HG02623 (cell line): ENCODE data around the gene PCDHB3.
"Not testable (repeated sequence)": the region's sequence is repeated elsewhere in the genome, so short reads cannot be mapped to it uniquely, and the experiment has no call there.

ENCODE experiments used
- ATAC-seq: cut with Tn5 transposase; IDR thresholded peaks from one replicate; pipeline ENCODE4 v1.9.1; 2021; ENCODE audit warnings: moderate library complexity; ENCODE audit not compliant: unreplicated experiment

Gene PCDHB3

DNA sequence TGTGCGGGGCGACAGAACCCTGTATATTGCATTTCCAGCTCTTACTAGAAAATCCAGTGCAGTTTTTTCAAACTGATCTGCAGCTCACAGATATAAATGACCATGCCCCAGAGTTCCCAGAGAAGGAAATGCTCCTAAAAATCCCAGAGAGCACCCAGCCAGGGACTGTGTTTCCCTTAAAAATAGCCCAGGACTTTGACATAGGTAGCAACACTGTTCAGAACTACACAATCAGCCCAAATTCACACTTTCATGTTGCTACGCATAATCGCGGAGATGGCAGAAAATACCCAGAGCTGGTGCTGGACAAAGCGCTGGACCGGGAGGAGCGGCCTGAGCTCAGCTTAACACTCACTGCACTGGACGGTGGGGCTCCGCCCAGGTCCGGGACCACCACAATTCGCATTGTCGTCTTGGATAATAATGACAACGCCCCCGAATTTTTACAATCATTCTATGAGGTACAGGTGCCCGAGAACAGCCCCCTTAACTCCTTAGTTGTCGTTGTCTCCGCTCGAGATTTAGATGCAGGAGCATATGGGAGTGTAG lies 35.5 kb downstream of the PCDHB3 start:
- ATAC-seq = no peak

DNA sequence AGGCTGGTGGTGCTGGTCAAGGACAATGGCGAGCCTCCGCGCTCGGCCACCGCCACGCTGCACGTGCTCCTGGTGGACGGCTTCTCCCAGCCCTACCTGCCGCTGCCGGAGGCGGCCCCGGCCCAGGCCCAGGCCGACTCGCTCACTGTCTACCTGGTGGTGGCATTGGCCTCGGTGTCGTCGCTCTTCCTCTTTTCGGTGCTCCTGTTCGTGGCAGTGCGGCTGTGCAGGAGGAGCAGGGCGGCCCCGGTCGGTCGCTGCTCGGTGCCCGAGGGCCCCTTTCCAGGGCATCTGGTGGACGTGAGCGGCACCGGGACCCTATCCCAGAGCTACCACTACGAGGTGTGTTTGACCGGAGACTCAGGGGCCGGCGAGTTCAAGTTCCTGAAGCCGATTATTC lies 37.1 kb downstream of the PCDHB3 start:
- not testable (repeated sequence) for ATAC-seq

DNA sequence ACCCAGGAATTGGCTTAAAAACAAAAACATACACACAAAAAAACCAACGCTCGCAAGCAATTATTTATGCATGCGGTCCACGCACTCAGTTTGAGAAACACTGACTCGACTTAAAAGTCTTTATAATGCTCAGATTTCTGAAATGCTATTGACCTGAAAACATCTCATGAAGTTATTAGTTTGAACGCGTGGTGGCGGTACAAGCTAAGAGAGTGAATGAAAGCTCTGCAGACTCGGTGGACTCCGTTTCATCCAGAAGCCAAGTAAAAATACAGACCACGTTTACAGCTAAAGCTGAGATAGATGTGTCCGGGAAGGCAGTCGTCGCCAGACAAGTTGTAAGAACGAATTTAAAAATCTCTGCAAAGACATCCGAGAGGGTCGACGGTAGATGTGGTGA lies 49.5 kb downstream of the PCDHB3 start, which contains the start of gene PCDHB6:
Gene PCDHB6 (plus strand): TSS at position 246 of the 400 bp plus-strand sequence. CDS start 201 bp downstream, outside the sequence.
- ATAC-seq = no peak

DNA sequence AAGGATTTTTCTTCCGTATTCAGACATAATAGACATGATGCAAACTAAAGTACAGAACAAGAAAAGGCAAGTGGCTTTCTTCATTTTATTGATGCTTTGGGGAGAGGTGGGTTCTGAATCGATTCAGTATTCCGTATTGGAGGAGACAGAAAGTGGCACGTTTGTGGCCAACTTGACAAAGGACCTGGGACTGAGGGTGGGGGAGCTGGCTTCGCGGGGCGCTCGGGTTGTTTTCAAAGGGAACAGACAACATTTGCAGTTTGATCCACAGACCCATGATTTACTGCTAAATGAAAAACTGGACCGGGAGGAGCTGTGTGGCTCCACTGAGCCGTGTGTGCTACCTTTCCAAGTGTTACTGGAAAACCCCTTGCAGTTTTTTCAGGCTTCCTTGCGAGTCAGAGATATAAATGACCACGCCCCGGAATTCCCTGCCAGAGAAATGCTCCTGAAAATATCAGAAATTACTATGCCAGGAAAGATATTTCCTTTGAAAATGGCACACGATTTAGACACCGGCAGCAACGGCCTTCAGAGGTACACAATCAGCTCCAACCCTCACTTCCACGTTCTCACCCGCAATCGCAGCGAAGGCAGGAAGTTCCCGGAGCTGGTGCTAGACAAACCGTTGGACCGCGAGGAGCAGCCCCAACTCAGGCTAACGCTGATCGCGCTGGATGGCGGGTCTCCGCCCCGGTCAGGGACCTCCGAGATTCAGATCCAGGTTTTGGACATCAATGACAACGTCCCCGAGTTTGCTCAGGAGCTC lies 50.1 kb downstream of the PCDHB3 start:
- ATAC-seq = no peak

DNA sequence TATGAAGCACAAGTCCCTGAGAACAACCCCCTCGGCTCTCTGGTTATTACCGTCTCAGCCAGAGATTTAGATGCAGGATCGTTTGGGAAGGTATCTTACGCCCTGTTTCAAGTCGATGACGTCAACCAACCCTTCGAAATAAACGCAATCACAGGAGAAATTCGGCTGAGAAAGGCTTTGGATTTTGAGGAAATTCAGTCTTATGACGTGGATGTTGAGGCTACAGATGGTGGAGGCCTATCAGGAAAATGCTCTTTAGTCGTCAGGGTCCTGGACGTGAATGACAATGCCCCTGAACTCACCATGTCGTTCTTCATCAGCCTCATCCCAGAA lies 50.7 kb downstream of the PCDHB3 start:
- ATAC-seq = no peak

DNA sequence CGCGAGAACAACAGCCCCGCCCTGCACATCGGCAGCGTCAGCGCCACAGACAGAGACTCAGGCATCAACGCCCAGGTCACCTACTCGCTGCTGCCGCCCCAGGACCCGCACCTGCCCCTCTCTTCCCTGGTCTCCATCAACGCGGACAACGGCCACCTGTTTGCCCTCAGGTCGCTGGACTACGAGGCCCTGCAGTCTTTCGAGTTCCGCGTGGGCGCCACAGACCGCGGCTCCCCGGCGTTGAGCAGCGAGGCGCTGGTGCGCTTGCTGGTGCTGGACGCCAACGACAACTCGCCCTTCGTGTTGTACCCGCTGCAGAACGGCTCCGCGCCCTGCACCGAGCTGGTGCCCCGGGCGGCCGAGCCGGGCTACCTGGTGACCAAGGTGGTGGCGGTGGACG lies 51.4 kb downstream of the PCDHB3 start:
- ATAC-seq = not testable (repeated sequence)

DNA sequence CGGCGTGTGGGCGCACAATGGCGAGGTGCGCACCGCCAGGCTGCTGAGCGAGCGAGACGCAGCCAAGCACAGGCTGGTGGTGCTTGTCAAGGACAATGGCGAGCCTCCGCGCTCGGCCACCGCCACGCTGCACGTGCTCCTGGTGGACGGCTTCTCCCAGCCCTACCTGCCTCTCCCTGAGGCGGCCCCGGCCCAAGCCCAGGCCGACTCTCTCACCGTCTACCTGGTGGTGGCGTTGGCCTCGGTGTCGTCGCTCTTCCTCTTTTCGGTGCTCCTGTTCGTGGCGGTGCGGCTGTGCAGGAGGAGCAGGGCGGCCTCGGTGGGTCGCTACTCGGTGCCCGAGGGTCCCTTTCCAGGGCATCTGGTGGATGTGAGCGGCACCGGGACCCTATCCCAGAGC lies 51.8 kb downstream of the PCDHB3 start:
- ATAC-seq = not testable (repeated sequence)
